Kidney epithelial cell (primary cell): Measurements from ENCODE around the gene BBS9. TPM values are rescaled to one million over a fixed set of nuclear protein-coding genes. Genes with fewer than 3 reads are reported as not detected.

ENCODE experiments used
- DNase-seq: peaks from one replicate; pipeline ENCODE4 v3.0.0-alpha.2; 2010; ENCODE audit warnings: low read depth
- H3K27me3 ChIP-seq: 2 replicates; pipeline ENCODE4 v1.6.0; 2011; ENCODE audit warnings: low read length; ENCODE audit not compliant: control insufficient read depth, insufficient read depth
- H3K36me3 ChIP-seq: 2 replicates; pipeline ENCODE4 v1.5.1; 2011; ENCODE audit warnings: low read length; ENCODE audit not compliant: control insufficient read depth, insufficient read depth
- H3K4me3 ChIP-seq: 2 replicates; pipeline ENCODE4 v1.5.1; 2011; ENCODE audit warnings: low read depth, mild to moderate bottlenecking, control low read depth, low read length
- CTCF ChIP-seq: IDR thresholded peaks from 2 replicates; pipeline ENCODE4 v1.5.1; 2011; ENCODE audit warnings: mild to moderate bottlenecking, moderate library complexity, low read length, control low read depth, inconsistent platforms; ENCODE audit not compliant: insufficient read depth, poor library complexity, severe bottlenecking
- total RNA-seq: library from RNA; depleted of rRNA; stranded (reverse); fragments of >200 nt; gene quantifications from 2 replicates; pipeline ENCODE4 v1.2.3, GENCODE V29; 2015

BBS9 gene
- total RNA-seq, 1 donor from 2014 or later, result 20.4 TPM

- H3K36me3 ChIP-seq, result no peaks in the 10 kb centered on the region
- H3K27me3 ChIP-seq, result no peaks in the 10 kb centered on the region
- no peak overlapping the region for H3K4me3 ChIP-seq
- no peak for TF ChIP-seq CTCF
- no peak for DNase-seq
Observed at GRCh38 chr7:33539659-33540400, 410.5 kb downstream of the BBS9 start.

- no peak for DNase-seq
- TF ChIP-seq CTCF, result no peak
- H3K27me3 ChIP-seq, result no peaks in the 10 kb centered on the region
- no peaks in the 10 kb centered on the region for H3K36me3 ChIP-seq
- no peak overlapping the region for H3K4me3 ChIP-seq
Observed at GRCh38 chr7:33547880-33548279, 418.5 kb downstream of the BBS9 start.

GRCh38 chr7:33550363-33550762 is 421.0 kb downstream of the BBS9 start:
- no peak for DNase-seq
- H3K27me3 ChIP-seq, result no peaks in the 10 kb centered on the region
- no peak for TF ChIP-seq CTCF
- no peaks in the 10 kb centered on the region for H3K36me3 ChIP-seq
- no peak overlapping the region for H3K4me3 ChIP-seq

- Histone ChIP-seq H3K36me3 (no peaks in the 10 kb centered on the region), H3K4me3 (no peak overlapping the region), H3K27me3 (no peaks in the 10 kb centered on the region)
- no peak for TF ChIP-seq CTCF
- DNase-seq, result no peak
Observed at GRCh38 chr7:33550979-33551378, 421.6 kb downstream of the BBS9 start.

GRCh38 chr7:33554046-33554445 is 424.7 kb downstream of the BBS9 start:
- no peaks in the 10 kb centered on the region for H3K27me3 ChIP-seq
- no peak for TF ChIP-seq CTCF
- no peak for DNase-seq
- no peaks in the 10 kb centered on the region for H3K36me3 ChIP-seq
- no peak overlapping the region for H3K4me3 ChIP-seq

- TF ChIP-seq CTCF, result no peak
- Histone ChIP-seq H3K27me3 (no peaks in the 10 kb centered on the region), H3K4me3 (no peak overlapping the region), H3K36me3 (no peaks in the 10 kb centered on the region)
- DNase-seq, result no peak
Observed at GRCh38 chr7:33554576-33554975, 425.2 kb downstream of the BBS9 start.
